Measurements from ENCODE around the gene PI4KA.

Gene PI4KA

GRCh38 chr22:20792966-20793728 lies 65.5 kb downstream of the PI4KA start:
- no peak for DNase-seq (ENCODE audit: low spot score)

GRCh38 chr22:20792221-20792965 lies 66.2 kb downstream of the PI4KA start:
- DNase-seq (ENCODE audit: low spot score) = no peak

- no peak for DNase-seq (ENCODE audit: low spot score)
Observed at GRCh38 chr22:20788627-20789344, 69.8 kb downstream of the PI4KA start.

GRCh38 chr22:20787746-20788626 lies 70.6 kb downstream of the PI4KA start:
- DNase-seq (ENCODE audit: low spot score) = no peak

GRCh38 chr22:20787223-20787622 lies 71.4 kb downstream of the PI4KA start:
- DNase-seq (ENCODE audit: low spot score) = no peak

- DNase-seq (ENCODE audit: low spot score) = no peak
Observed at GRCh38 chr22:20786536-20786979, 72.1 kb downstream of the PI4KA start.

GRCh38 chr22:20786048-20786447 lies 72.6 kb downstream of the PI4KA start:
- DNase-seq (ENCODE audit: low spot score) = no peak

GRCh38 chr22:20785415-20785814 lies 73.2 kb downstream of the PI4KA start:
- DNase-seq (ENCODE audit: low spot score) = no peak

GRCh38 chr22:20783844-20784723 lies 74.5 kb downstream of the PI4KA start:
- DNase-seq (ENCODE audit: low spot score) = peak; percentile 82

GRCh38 chr22:20783300-20783673 lies 75.3 kb downstream of the PI4KA start:
- no peak for DNase-seq (ENCODE audit: low spot score)

- no peak for DNase-seq (ENCODE audit: low spot score)
Observed at GRCh38 chr22:20782596-20783299, 75.9 kb downstream of the PI4KA start.

GRCh38 chr22:20782083-20782482 lies 76.5 kb downstream of the PI4KA start:
- no peak for DNase-seq (ENCODE audit: low spot score)

- no peak for DNase-seq (ENCODE audit: low spot score)
Observed at GRCh38 chr22:20781272-20781990, 77.2 kb downstream of the PI4KA start.

GRCh38 chr22:20779818-20780158 lies 78.8 kb downstream of the PI4KA start:
- DNase-seq (ENCODE audit: low spot score) = no peak

GRCh38 chr22:20779014-20779817 lies 79.4 kb downstream of the PI4KA start:
- no peak for DNase-seq (ENCODE audit: low spot score)

- no peak for DNase-seq (ENCODE audit: low spot score)
Observed at GRCh38 chr22:20777420-20778177, 81.0 kb downstream of the PI4KA start.

- DNase-seq (ENCODE audit: low spot score) = no peak
Observed at GRCh38 chr22:20776624-20777405, 81.8 kb downstream of the PI4KA start.

All from cerebellar cortex (tissue), 1 donor.